Testis (tissue), 2 donors: ENCODE data around the gene MYL6.

ENCODE experiments used
- CTCF ChIP-seq, 3 experiments: fragments of 450-650 bp in 2 of 3; fragments of 200-600 bp in 1 of 3; sonication (generic) in 1 of 3; IDR thresholded peaks; one replicate each; pipeline ENCODE4 v1.5.1; 2016 to 2019; ENCODE audit warnings: antibody characterized with exemption in 3 of 3, mild to moderate bottlenecking in 2 of 3, moderate library complexity in 1 of 3
- POLR2A ChIP-seq: fragments of 450-650 bp; IDR thresholded peaks from one replicate; pipeline ENCODE4 v1.6.1; 2017; ENCODE audit warnings: antibody characterized with exemption, mild to moderate bottlenecking, moderate library complexity

- TF ChIP-seq CTCF (IDR thresholded peaks at IDR 0.05): no peak
- no peak for TF ChIP-seq POLR2A
Observed at GRCh38 chr12:56160894-56161689, 2.9 kb downstream of the MYL6 start.
